GM19438 (cell line): ENCODE results near the gene ZBBX.

Source experiments
- ATAC-seq: cut with Tn5 transposase; IDR thresholded peaks from one replicate; pipeline ENCODE4 v1.9.1; 2021; ENCODE audit warnings: low read depth; ENCODE audit not compliant: unreplicated experiment

The ZBBX gene

GRCh38 chr3:167306319-167306718 lies 73.8 kb downstream of the ZBBX start:
- ATAC-seq = no peak

- ATAC-seq = no peak
Measured at GRCh38 chr3:167305340-167305890, 74.7 kb downstream of the ZBBX start.

GRCh38 chr3:167304077-167304476 lies 76.0 kb downstream of the ZBBX start:
- ATAC-seq = no peak

- ATAC-seq = no peak
Measured at GRCh38 chr3:167302678-167303077, 77.4 kb downstream of the ZBBX start.

GRCh38 chr3:167300207-167300606 lies 79.9 kb downstream of the ZBBX start:
- no peak for ATAC-seq

- no peak for ATAC-seq
Measured at GRCh38 chr3:167289435-167289834, 90.7 kb downstream of the ZBBX start.

- ATAC-seq = no peak
Measured at GRCh38 chr3:167288737-167289136, 91.4 kb downstream of the ZBBX start.

- ATAC-seq = no peak
Measured at GRCh38 chr3:167287308-167287707, 92.8 kb downstream of the ZBBX start.

GRCh38 chr3:167274141-167274874 lies 105.8 kb downstream of the ZBBX start:
- no peak for ATAC-seq

GRCh38 chr3:167253037-167253436 lies 127.1 kb downstream of the ZBBX start:
- no peak for ATAC-seq

GRCh38 chr3:167251678-167252077 lies 128.4 kb downstream of the ZBBX start:
- ATAC-seq = no peak

- no peak for ATAC-seq
Measured at GRCh38 chr3:167246252-167246651, 133.8 kb downstream of the ZBBX start.

GRCh38 chr3:167241048-167241845 lies 138.8 kb downstream of the ZBBX start:
- ATAC-seq = no peak

- ATAC-seq = no peak
Measured at GRCh38 chr3:167228135-167228534, 152.0 kb downstream of the ZBBX start.

GRCh38 chr3:167225821-167226220 lies 154.3 kb downstream of the ZBBX start:
- ATAC-seq = no peak

- no peak for ATAC-seq
Measured at GRCh38 chr3:167209011-167209410, 171.1 kb downstream of the ZBBX start.

GRCh38 chr3:167203062-167203461 lies 177.0 kb downstream of the ZBBX start:
- ATAC-seq = no peak

- no peak for ATAC-seq
Measured at GRCh38 chr3:167198949-167199600, 181.0 kb downstream of the ZBBX start.
